ENCODE measurements around the gene REEP5. TPM values are rescaled to one million over a fixed set of nuclear protein-coding genes. Genes with fewer than 3 reads are reported as not detected.

REEP5 gene
- total and polyA plus RNA-seq, 2 of the 13 experiments (the other 11 are each of a cell fraction or from before 2014, with no cell fraction given) = 49.4 to 239 TPM

GRCh38 chr5:112921833-112922817 lies at the start of gene REEP5 (continued):
- TF ChIP-seq PHB2 (IDR thresholded peaks at IDR 0.05; ENCODE audit: partially characterized antibody) (no peak), CREB3 (CRISPR knock-in tag; IDR thresholded peaks at IDR 0.05) (no peak), ETS1 (CRISPR knock-in tag; IDR thresholded peaks at IDR 0.05) (0 out of 2 replicates have a peak, but pooled peaks have one; percentile 72), ZNF468 (CRISPR knock-in tag; IDR thresholded peaks at IDR 0.05) (peak; percentile 58; the same call in 1 of the 2 replicates), ZBTB26 (CRISPR knock-in tag; IDR thresholded peaks at IDR 0.05; ENCODE audit: borderline replicate concordance) (no peak), KDM3A (CRISPR knock-in tag; IDR thresholded peaks at IDR 0.05; ENCODE audit: low read depth) (peak; percentile 12; the same call in 1 of the 2 replicates), ZNF710 (CRISPR knock-in tag; IDR thresholded peaks at IDR 0.05; ENCODE audit: borderline replicate concordance) (peak; percentile 35; the same call in 1 of the 2 replicates), CREB1 (IDR thresholded peaks at IDR 0.05) (no peak), CREB1 (CRISPR knock-in tag; IDR thresholded peaks at IDR 0.05) (no peak), ZNF10 (CRISPR knock-in tag; IDR thresholded peaks at IDR 0.05; ENCODE audit: borderline replicate concordance, low read depth) (no peak), E2F1 (CRISPR knock-in tag; IDR thresholded peaks at IDR 0.05) (peak; percentile 29; the same call in 1 of the 2 replicates), HDAC1 (CRISPR knock-in tag; IDR thresholded peaks at IDR 0.05) (peak; percentile 64), AGO1 (IDR thresholded peaks at IDR 0.05; ENCODE audit: low read depth, low read length, poor library complexity, severe bottlenecking) (no peak), ZMYM3 (CRISPR knock-in tag; IDR thresholded peaks at IDR 0.05) (no peak), SMC3 (IDR thresholded peaks at IDR 0.05; ENCODE audit: low read length) (peak; percentile 3; the same call in 1 of the 2 replicates), ZC3H4 (CRISPR knock-in tag; IDR thresholded peaks at IDR 0.05; ENCODE audit: borderline replicate concordance) (no peak)
